Endodermal cell (in vitro differentiated cells): ENCODE data around the gene METTL9. TPM values are rescaled to one million over a fixed set of nuclear protein-coding genes. Genes with fewer than 3 reads are reported as not detected.

Experiments
- DNase-seq: peaks from one replicate; pipeline ENCODE4 v3.0.0-alpha.2; 2017
- H3K27ac ChIP-seq: 2 replicates; pipeline ENCODE4 v1.5.1; 2013; ENCODE audit warnings: mild to moderate bottlenecking, low read depth, low read length, moderate library complexity
- H3K27me3 ChIP-seq: 2 replicates; pipeline ENCODE4 v1.6.1; 2013; ENCODE audit warnings: mild to moderate bottlenecking, low read length, moderate library complexity; ENCODE audit not compliant: insufficient read depth, control insufficient read depth, poor library complexity, severe bottlenecking
- H3K36me3 ChIP-seq: 2 replicates; pipeline ENCODE4 v1.7.0; 2013; ENCODE audit warnings: mild to moderate bottlenecking, low read length, moderate library complexity; ENCODE audit not compliant: control insufficient read depth, insufficient read depth
- H3K4me1 ChIP-seq: one replicate; pipeline ENCODE4 v1.7.0; 2013; ENCODE audit warnings: low read length; ENCODE audit not compliant: control insufficient read depth, insufficient read depth
- H3K4me3 ChIP-seq: 2 replicates; pipeline ENCODE4 v1.5.1; 2013; ENCODE audit warnings: mild to moderate bottlenecking, low read length, moderate library complexity
- H3K9ac ChIP-seq: 2 replicates; pipeline ENCODE4 v1.6.1; 2013; ENCODE audit warnings: mild to moderate bottlenecking, low read length, moderate library complexity; ENCODE audit not compliant: poor library complexity, severe bottlenecking; ENCODE audit errors: extremely low read depth
- H3K9me3 ChIP-seq: 2 replicates; pipeline ENCODE4 v1.6.1; 2013; ENCODE audit warnings: mild to moderate bottlenecking, low read length, moderate library complexity; ENCODE audit not compliant: control insufficient read depth
- H3K27ac Mint-ChIP-seq: 2 replicates; pipeline ENCODE4 v1.8.0; 2020; ENCODE audit warnings: mixed read lengths
- H3K27me3 Mint-ChIP-seq: 2 replicates; pipeline ENCODE4 v1.8.0; 2021; ENCODE audit warnings: mild to moderate bottlenecking, mixed read lengths; ENCODE audit not compliant: insufficient read depth
- H3K36me3 Mint-ChIP-seq: 2 replicates; pipeline ENCODE4 v1.8.0; 2020; ENCODE audit warnings: low read depth, mixed read lengths
- H3K4me1 Mint-ChIP-seq: 2 replicates; pipeline ENCODE4 v1.8.0; 2020; ENCODE audit warnings: mixed read lengths
- H3K4me3 Mint-ChIP-seq: 2 replicates; pipeline ENCODE4 v1.8.0; 2020; ENCODE audit warnings: mild to moderate bottlenecking, moderate library complexity, mixed read lengths
- H3K9me3 Mint-ChIP-seq: 2 replicates; pipeline ENCODE4 v1.8.0; 2020; ENCODE audit warnings: mild to moderate bottlenecking, mixed read lengths
- WGBS, 2 experiments: methylation state at CpG; one replicate each; pipeline versions ENCODE4 v1.1.5 to v1.1.7; 2013; ENCODE audit warnings: missing lambda C conversion rate in 2 of 2, mixed read lengths in 1 of 2; ENCODE audit not compliant: insufficient coverage in 1 of 2, insufficient read length in 1 of 2; 5-methylcytosine and 5-hydroxymethylcytosine counted together
- total RNA-seq, 2 donors: library from RNA; stranded (reverse); fragmentation: NEBNext Ultra II Directional in 1 of 2; extraction: Animal tissue kit (Norgen Biotek cat#: 25700) in 1 of 2; gene quantifications; 2 replicates in 1 of 2; 3 replicates in 1 of 2; pipeline ENCODE4 v1.2.1, GENCODE V29; 2021
- TF ChIP-seq, protein P1 (sequence below): fragments of 200-600 bp; sonication (generic); conservative IDR thresholded peaks from 2 replicates; pipeline ENCODE4 v1.5.0; 2021; ENCODE audit warnings: antibody characterized with exemption, mild to moderate bottlenecking

The METTL9 gene
- total RNA-seq, 2 donors from 2014 or later, result 145 to 149 TPM

DNA sequence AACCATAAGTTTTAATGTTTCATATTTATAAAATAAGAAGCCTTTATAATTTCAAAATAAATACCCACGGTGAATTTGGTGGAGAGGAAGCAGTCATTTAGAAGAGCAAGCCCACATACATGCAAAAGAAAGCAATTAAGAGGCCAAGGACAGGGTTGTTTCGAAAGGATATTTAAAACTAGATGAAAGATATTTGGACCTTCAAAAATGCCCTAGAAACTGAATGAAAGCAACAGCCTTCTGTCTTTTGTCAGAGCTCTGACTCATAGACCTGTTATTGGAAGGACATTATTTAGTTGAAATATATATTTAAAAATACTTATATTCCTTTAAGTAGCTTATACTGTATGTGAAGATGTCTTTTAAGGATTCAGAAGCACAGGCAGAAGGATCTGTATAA lies 8.6 kb upstream of the METTL9 start:
- Mint-ChIP-seq H3K27ac (no peak overlapping the region), H3K4me1 (peaks cover 6% of the 10 kb centered on the region), H3K27me3 (no peaks in the 10 kb centered on the region), H3K4me3 (no peak overlapping the region), H3K9me3 (no peaks in the 10 kb centered on the region), H3K36me3 (no peaks in the 10 kb centered on the region)
- Histone ChIP-seq H3K4me3 (no peak overlapping the region), H3K4me1 (no peaks in the 10 kb centered on the region), H3K27ac (no peak overlapping the region), H3K9ac (no peak overlapping the region), H3K36me3 (no peaks in the 10 kb centered on the region), H3K9me3 (no peaks in the 10 kb centered on the region), H3K27me3 (no peaks in the 10 kb centered on the region)
- no peak for DNase-seq
- TF ChIP-seq, protein P1, sequence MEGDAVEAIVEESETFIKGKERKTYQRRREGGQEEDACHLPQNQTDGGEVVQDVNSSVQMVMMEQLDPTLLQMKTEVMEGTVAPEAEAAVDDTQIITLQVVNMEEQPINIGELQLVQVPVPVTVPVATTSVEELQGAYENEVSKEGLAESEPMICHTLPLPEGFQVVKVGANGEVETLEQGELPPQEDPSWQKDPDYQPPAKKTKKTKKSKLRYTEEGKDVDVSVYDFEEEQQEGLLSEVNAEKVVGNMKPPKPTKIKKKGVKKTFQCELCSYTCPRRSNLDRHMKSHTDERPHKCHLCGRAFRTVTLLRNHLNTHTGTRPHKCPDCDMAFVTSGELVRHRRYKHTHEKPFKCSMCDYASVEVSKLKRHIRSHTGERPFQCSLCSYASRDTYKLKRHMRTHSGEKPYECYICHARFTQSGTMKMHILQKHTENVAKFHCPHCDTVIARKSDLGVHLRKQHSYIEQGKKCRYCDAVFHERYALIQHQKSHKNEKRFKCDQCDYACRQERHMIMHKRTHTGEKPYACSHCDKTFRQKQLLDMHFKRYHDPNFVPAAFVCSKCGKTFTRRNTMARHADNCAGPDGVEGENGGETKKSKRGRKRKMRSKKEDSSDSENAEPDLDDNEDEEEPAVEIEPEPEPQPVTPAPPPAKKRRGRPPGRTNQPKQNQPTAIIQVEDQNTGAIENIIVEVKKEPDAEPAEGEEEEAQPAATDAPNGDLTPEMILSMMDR, result no peak
- 90 to 94% methylated on average over 1 to 2 of the region's 2 CpGs for WGBS, 2 experiments

DNA sequence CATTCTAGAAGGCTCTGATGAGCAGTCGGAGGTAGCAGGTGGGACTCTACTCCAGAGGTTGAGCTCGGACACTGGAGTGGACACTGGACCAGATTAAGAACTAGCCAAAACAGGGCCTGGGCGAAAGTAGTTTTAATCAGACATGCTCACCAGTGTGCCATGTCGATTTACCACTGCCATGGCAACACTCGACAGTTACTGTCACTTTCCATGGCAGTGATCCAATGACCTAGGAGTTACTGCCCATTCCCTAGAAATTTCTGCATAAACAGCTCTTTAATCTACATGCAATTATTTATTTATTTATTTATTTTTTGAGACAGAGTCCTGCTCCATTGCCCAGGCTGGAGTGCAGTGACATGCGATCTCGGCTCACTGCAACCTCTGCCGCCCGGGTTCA lies 7.2 kb upstream of the METTL9 start:
- Mint-ChIP-seq H3K27me3 (no peaks in the 10 kb centered on the region), H3K36me3 (no peaks in the 10 kb centered on the region), H3K4me1 (peaks cover 9% of the 10 kb centered on the region), H3K27ac (no peak overlapping the region), H3K9me3 (no peaks in the 10 kb centered on the region), H3K4me3 (no peak overlapping the region)
- TF ChIP-seq, protein P1, result no peak
- Histone ChIP-seq H3K9me3 (no peaks in the 10 kb centered on the region), H3K4me1 (no peaks in the 10 kb centered on the region), H3K27me3 (no peaks in the 10 kb centered on the region), H3K4me3 (no peak overlapping the region), H3K9ac (no peak overlapping the region), H3K27ac (no peak overlapping the region), H3K36me3 (no peaks in the 10 kb centered on the region)
- no peak for DNase-seq
- 93 to 97% methylated on average over 9 of the region's 9 CpGs for WGBS, 2 experiments

DNA sequence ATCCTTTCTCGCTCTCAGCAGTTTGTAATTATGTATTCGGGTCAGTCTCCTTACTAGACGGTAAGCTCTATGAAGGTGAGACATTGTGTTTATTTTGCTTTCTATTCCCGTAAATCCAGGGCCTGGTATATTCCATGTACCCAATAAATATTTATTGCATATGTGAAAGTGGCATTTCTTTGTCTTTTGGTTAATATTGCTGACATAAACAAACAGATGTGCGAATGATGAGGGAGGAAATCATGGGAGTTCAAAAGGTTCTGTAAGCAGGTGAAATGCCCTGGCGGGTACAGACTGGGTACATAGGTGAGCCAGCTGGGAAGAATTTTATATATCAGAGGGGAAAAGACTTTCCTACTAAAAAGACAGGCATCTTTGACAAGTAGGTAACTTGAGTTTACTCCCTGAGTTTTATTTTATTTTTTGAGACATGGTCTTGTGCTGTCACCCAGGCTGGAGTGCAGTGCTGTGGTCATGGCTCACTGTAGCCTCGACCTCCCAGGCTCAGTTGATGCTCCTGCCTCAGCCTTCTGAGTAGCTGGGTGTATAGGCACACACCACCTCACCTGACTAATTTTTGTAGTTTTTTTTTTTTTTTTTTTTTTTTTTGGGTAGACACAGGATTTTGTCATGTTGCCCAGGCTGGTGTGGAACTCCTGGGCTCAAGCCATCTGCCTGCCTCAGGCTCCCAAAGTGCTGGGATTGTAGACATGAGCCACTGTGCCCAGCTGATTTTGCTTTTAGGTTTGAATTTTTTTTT lies 5.7 kb upstream of the METTL9 start:
- H3K4me3 ChIP-seq, result no peak overlapping the region
- H3K36me3 ChIP-seq, result no peaks in the 10 kb centered on the region
- Mint-ChIP-seq H3K9me3 (no peaks in the 10 kb centered on the region), H3K27ac (no peak overlapping the region), H3K4me3 (no peak overlapping the region), H3K27me3 (no peaks in the 10 kb centered on the region), H3K36me3 (no peaks in the 10 kb centered on the region), H3K4me1 (peaks cover 22% of the 10 kb centered on the region)
- TF ChIP-seq, protein P1, result no peak
- no peaks in the 10 kb centered on the region for H3K27me3 ChIP-seq
- H3K9me3 ChIP-seq, result no peaks in the 10 kb centered on the region
- H3K4me1 ChIP-seq, result peaks cover 5% of the 10 kb centered on the region
- no peak overlapping the region for H3K27ac ChIP-seq
- 87 to 94% methylated on average over 2 to 5 of the region's 7 CpGs for WGBS, 2 experiments
- DNase-seq, result no peak
- H3K9ac ChIP-seq, result no peak overlapping the region
